GM23338 (cell line): ENCODE results near the gene MEGF6. TPM values are rescaled to one million over a fixed set of nuclear protein-coding genes. Genes with fewer than 3 reads are reported as not detected.
A peak's percentile ranks its signal among the peaks of the same experiment; 100 is the strongest.

Experiments used
- ATAC-seq: fragments of 200-7000 bp; cut with Tn5 transposase; 3 replicates; pipeline ENCODE4 v1.9.1; 2020
- DNase-seq: peaks from one replicate; pipeline ENCODE4 v3.0.0-alpha.2; 2015; ENCODE audit warnings: low spot score
- H2AFZ ChIP-seq: fragments of 200-600 bp; sonication (generic); 2 replicates; pipeline ENCODE4 v1.8.0; 2016; ENCODE audit warnings: antibody characterized with exemption, mild to moderate bottlenecking, moderate library complexity
- H3F3A ChIP-seq: fragments of 200-600 bp; sonication (generic); replicated peaks from 2 replicates; pipeline ENCODE4 v1.8.0; 2017; ENCODE audit warnings: antibody characterized with exemption, mixed run types, low read depth
- H3K27ac ChIP-seq: fragments of 200-600 bp; sonication (generic); 2 replicates; pipeline ENCODE4 v1.6.1; 2016; ENCODE audit warnings: low read depth
- H3K27me3 ChIP-seq: fragments of 200-600 bp; sonication (generic); 2 replicates; pipeline ENCODE4 v1.8.0; 2016; ENCODE audit warnings: mild to moderate bottlenecking, mixed run types, moderate library complexity; ENCODE audit not compliant: insufficient read depth
- H3K36me3 ChIP-seq: fragments of 200-600 bp; sonication (generic); 2 replicates; pipeline ENCODE4 v1.8.0; 2016; ENCODE audit warnings: mild to moderate bottlenecking; ENCODE audit not compliant: insufficient read depth
- H3K4me1 ChIP-seq: fragments of 200-600 bp; sonication (generic); 2 replicates; pipeline ENCODE4 v1.8.0; 2016; ENCODE audit warnings: mild to moderate bottlenecking, moderate library complexity; ENCODE audit not compliant: insufficient read depth
- H3K4me2 ChIP-seq: fragments of 200-600 bp; sonication (generic); 2 replicates; pipeline ENCODE4 v1.7.1; 2017; ENCODE audit warnings: mixed run types
- H3K4me3 ChIP-seq: fragments of 200-600 bp; sonication (generic); 2 replicates; pipeline ENCODE4 v1.6.1; 2016; ENCODE audit warnings: mixed run types
- H3K79me2 ChIP-seq: fragments of 200-600 bp; sonication (generic); replicated peaks from 2 replicates; pipeline ENCODE4 v1.8.0; 2017; ENCODE audit warnings: mild to moderate bottlenecking; ENCODE audit not compliant: insufficient read depth
- H3K9me2 ChIP-seq: fragments of 200-600 bp; sonication (generic); 2 replicates; pipeline ENCODE4 v1.8.0; 2017; ENCODE audit not compliant: insufficient read depth
- H4K20me1 ChIP-seq: fragments of 200-600 bp; sonication (generic); replicated peaks from 2 replicates; pipeline ENCODE4 v1.8.0; 2017; ENCODE audit warnings: mild to moderate bottlenecking; ENCODE audit not compliant: insufficient read depth
- H3K27ac Mint-ChIP-seq: 2 replicates; pipeline ENCODE4 v1.8.0; 2020; ENCODE audit warnings: inconsistent platforms, mild to moderate bottlenecking, moderate library complexity, mixed read lengths
- H3K27me3 Mint-ChIP-seq: 3 replicates; pipeline ENCODE4 v1.8.0; 2022; ENCODE audit warnings: low read depth, mild to moderate bottlenecking, moderate library complexity, mixed read lengths, inconsistent platforms; ENCODE audit not compliant: insufficient read depth, poor library complexity
- H3K36me3 Mint-ChIP-seq: 3 replicates; pipeline ENCODE4 v1.8.0; 2021; ENCODE audit warnings: low read depth, mild to moderate bottlenecking, inconsistent platforms, moderate library complexity, mixed read lengths
- H3K4me1 Mint-ChIP-seq: 3 replicates; pipeline ENCODE4 v1.8.0; 2020; ENCODE audit warnings: mild to moderate bottlenecking, inconsistent platforms, mixed read lengths
- H3K4me3 Mint-ChIP-seq: 3 replicates; pipeline ENCODE4 v1.8.0; 2021; ENCODE audit warnings: moderate library complexity, mild to moderate bottlenecking, inconsistent platforms, mixed read lengths
- H3K9me3 Mint-ChIP-seq: 3 replicates; pipeline ENCODE4 v1.8.0; 2020; ENCODE audit warnings: moderate library complexity, mild to moderate bottlenecking, inconsistent platforms, mixed read lengths
- JUNB ChIP-seq: IDR thresholded peaks from one replicate; pipeline ENCODE4 v1.6.1; 2016; ENCODE audit warnings: antibody characterized with exemption; ENCODE audit not compliant: unreplicated experiment
- POLR2AphosphoS5 ChIP-seq: IDR thresholded peaks from 2 replicates; pipeline ENCODE4 v1.6.1; 2016; ENCODE audit warnings: antibody characterized with exemption, low read depth
- ZNF114 ChIP-seq: fragments of 250-450 bp; sonication (Bioruptor Pico); IDR thresholded peaks from 2 replicates; pipeline ENCODE4 v1.5.0; 2020; ENCODE audit warnings: mild to moderate bottlenecking, moderate library complexity
- ZNF331 ChIP-seq: fragments of 250-450 bp; sonication (Bioruptor Pico); IDR thresholded peaks from 2 replicates; pipeline ENCODE4 v1.5.0; 2020; ENCODE audit warnings: low read depth, mild to moderate bottlenecking, moderate library complexity
- polyA plus RNA-seq: library from polyadenylated mRNA; unstranded; fragments of >200 nt; fragmentation: Nextera tagmentation; extraction: Ambion mirVana; gene quantifications from 2 replicates; pipeline ENCODE4 v1.2.1, GENCODE V29; 2016
- total RNA-seq: library from RNA; depleted of rRNA; stranded (reverse); fragments of >200 nt; shearing (Covaris generic); gene quantifications from 2 replicates; pipeline ENCODE4 v1.2.3, GENCODE V29; 2014
- TF ChIP-seq, protein P1 (sequence below), 2 experiments: fragments of 200-600 bp in 1 of 2; sonication (generic) in 1 of 2; conservative IDR thresholded peaks; 2 replicates each; pipeline versions ENCODE4 v1.5.1 to v1.6.1; 2016 to 2017; ENCODE audit warnings: antibody characterized with exemption in 2 of 2, low read depth in 2 of 2, mild to moderate bottlenecking in 2 of 2, moderate library complexity in 1 of 2
- TF ChIP-seq, protein P2 (sequence below): IDR thresholded peaks from 2 replicates; pipeline ENCODE4 v1.6.1; 2016; ENCODE audit warnings: antibody characterized with exemption
- TF ChIP-seq, protein P3 (sequence below): IDR thresholded peaks from one replicate; pipeline ENCODE4 v1.6.1; 2018; ENCODE audit warnings: antibody characterized with exemption; ENCODE audit not compliant: unreplicated experiment

Gene MEGF6
- total and polyA plus RNA-seq, 2 experiments from 2014 or later = 4.0 to 21.4 TPM

DNA sequence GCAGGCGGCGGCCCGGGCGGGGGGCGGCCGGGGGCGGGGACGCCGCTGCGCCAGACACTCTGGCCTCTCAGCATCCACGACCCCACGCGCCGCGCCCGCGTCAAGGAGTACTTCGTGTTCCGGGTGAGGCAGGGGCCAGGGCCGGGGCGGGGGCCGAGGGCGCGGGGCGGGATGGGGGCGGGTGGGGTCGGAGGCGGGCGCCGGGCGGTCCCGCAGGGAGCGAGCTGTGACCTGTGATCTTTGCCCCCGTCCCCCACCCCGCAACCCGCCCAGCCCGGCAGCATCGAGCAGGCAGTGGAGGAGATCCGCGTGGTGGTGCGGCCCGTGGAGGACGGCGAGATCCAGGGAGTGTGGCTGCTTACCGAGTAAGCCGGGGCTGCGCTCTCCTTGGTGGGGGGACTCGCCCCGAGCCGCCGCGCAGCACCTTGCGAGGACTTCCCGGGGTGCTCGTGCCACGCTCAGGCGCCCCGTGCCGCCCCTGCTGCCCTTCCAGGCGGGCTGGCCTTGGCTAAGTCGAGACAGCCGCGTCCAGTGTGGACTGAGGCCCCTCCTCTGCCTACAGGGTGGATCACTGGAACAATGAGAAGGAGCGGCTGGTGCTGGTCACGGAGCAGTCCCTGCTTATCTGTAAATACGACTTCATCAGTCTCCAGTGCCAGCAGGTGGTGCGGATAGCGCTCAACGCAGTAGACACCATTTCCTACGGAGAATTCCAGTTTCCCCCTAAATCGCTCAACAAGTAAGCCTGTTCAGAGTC, 14.0 kb upstream of the MEGF6 start:
- peak overlapping the region; percentile 87 for H3K4me3 Mint-ChIP-seq
- Histone ChIP-seq H3K27me3 (no peaks in the 10 kb centered on the region), H3K4me3 (peak overlapping the region; percentile 97), H2AFZ (no peak overlapping the region), H3K9me2 (no peaks in the 10 kb centered on the region), H3K36me3 (no peaks in the 10 kb centered on the region), H3K4me2 (peak overlapping the region; percentile 93), H3K4me1 (peaks cover 5% of the 10 kb centered on the region; the same call in 1 of the 2 replicates), H3K27ac (no peak overlapping the region), H3K79me2 (peaks cover 5% of the 10 kb centered on the region; the same call in 1 of the 2 replicates), H3F3A (peaks cover 5% of the 10 kb centered on the region; the same call in 1 of the 2 replicates), H4K20me1 (no peaks in the 10 kb centered on the region)
- peaks cover 30% of the 10 kb centered on the region for H3K36me3 Mint-ChIP-seq
- H3K27ac Mint-ChIP-seq = no peak overlapping the region
- TF ChIP-seq ZNF331 (CRISPR knock-in tag) (no peak), JUNB (no peak)
- TF ChIP-seq, protein P1, sequence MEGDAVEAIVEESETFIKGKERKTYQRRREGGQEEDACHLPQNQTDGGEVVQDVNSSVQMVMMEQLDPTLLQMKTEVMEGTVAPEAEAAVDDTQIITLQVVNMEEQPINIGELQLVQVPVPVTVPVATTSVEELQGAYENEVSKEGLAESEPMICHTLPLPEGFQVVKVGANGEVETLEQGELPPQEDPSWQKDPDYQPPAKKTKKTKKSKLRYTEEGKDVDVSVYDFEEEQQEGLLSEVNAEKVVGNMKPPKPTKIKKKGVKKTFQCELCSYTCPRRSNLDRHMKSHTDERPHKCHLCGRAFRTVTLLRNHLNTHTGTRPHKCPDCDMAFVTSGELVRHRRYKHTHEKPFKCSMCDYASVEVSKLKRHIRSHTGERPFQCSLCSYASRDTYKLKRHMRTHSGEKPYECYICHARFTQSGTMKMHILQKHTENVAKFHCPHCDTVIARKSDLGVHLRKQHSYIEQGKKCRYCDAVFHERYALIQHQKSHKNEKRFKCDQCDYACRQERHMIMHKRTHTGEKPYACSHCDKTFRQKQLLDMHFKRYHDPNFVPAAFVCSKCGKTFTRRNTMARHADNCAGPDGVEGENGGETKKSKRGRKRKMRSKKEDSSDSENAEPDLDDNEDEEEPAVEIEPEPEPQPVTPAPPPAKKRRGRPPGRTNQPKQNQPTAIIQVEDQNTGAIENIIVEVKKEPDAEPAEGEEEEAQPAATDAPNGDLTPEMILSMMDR (conservative IDR thresholded peaks at IDR 0.05; ENCODE audit: low read depth in 2 of 2) = no peak; a peak in 1 of 4 replicates
- TF ChIP-seq, protein P2, sequence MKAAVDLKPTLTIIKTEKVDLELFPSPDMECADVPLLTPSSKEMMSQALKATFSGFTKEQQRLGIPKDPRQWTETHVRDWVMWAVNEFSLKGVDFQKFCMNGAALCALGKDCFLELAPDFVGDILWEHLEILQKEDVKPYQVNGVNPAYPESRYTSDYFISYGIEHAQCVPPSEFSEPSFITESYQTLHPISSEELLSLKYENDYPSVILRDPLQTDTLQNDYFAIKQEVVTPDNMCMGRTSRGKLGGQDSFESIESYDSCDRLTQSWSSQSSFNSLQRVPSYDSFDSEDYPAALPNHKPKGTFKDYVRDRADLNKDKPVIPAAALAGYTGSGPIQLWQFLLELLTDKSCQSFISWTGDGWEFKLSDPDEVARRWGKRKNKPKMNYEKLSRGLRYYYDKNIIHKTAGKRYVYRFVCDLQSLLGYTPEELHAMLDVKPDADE = no peak
- peaks cover 10% of the 10 kb centered on the region for H3K4me1 Mint-ChIP-seq
- ATAC-seq (peak; percentile 10), DNase-seq (peak; percentile 60)
- no peaks in the 10 kb centered on the region; the same call in 1 of the 3 replicates for H3K9me3 Mint-ChIP-seq
- peaks cover 9% of the 10 kb centered on the region for H3K27me3 Mint-ChIP-seq

DNA sequence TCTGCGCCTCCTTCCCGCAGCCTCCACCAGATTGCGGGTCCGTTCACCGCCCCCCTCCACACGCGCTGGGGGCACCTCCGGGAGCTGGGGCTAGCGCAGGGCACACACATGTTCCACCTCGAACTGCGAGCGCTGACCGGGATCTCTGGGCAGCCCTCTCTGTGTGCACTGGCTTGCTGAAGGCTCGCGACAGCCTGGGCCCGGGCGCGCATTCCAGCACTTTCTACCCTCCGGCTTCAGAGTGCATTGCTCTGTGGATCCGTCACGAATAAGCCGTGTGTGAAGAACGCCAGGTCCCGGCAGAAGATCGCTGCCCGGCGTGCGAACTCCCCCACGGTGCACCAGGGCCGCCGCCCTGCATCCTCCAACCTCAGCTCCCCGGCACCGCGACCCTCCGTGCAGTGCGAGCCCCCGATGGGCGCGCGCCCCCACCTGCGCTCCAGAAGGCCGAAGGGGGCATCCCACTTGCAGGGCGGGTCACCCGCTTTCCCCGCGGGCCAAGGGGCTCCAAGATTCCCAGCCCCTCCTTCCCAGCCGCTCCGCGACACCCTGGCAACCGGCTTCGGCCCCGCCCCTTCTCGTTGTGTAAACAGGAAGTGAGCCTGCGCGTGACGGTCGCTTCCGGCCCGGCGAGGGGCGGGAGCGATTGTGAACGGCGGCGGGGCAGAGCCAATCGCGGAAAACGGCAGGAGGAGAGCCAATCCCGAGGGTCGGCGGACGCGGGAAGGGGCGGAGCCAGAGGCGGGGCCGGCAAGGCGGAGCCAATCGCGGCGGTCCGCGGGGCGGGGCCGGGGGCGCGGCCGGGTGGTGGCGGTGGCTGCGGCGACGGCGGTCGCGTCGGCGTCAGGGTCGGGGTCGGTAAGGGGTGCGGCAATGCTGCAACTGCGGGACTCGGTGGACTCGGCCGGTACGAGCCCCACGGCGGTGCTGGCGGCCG, 13.2 kb upstream of the MEGF6 start, which contains the start of gene TPRG1L:
Gene TPRG1L (plus strand): TSS at position 816 of the 937 bp plus-strand sequence. CDS start 58 bp downstream, at position 874.
- H2AFZ ChIP-seq = peak within 1 kb of the TSS; percentile 93
- H3K27me3 ChIP-seq = no peaks in the 10 kb centered on the region
- peaks cover 3% of the 10 kb centered on the region; the same call in 2 of the 3 replicates for H3K9me3 Mint-ChIP-seq
- H3K9me2 ChIP-seq = no peaks in the 10 kb centered on the region
- peaks cover 5% of the 10 kb centered on the region; the same call in 1 of the 2 replicates for H3K79me2 ChIP-seq
- no peak within 1 kb of the TSS for H3K27ac Mint-ChIP-seq
- peaks cover 5% of the 10 kb centered on the region; the same call in 1 of the 2 replicates for H3K4me1 ChIP-seq
- peaks cover 10% of the 10 kb centered on the region for H3K4me1 Mint-ChIP-seq
- ATAC-seq (peak; percentile 91), DNase-seq (peak; percentile 99)
- no peaks in the 10 kb centered on the region for H3K36me3 ChIP-seq
- H3K36me3 Mint-ChIP-seq = peaks cover 24% of the 10 kb centered on the region
- H3K4me2 ChIP-seq = peak within 1 kb of the TSS; percentile 95
- H3K27ac ChIP-seq = no peak within 1 kb of the TSS
- H3K4me3 Mint-ChIP-seq = peak within 1 kb of the TSS; percentile 87
- H3K27me3 Mint-ChIP-seq = peaks cover 7% of the 10 kb centered on the region
- peak within 1 kb of the TSS; percentile 97 for H3K4me3 ChIP-seq
- H4K20me1 ChIP-seq = no peaks in the 10 kb centered on the region
- peaks cover 5% of the 10 kb centered on the region; the same call in 1 of the 2 replicates for H3F3A ChIP-seq
- TF ChIP-seq, protein P3, sequence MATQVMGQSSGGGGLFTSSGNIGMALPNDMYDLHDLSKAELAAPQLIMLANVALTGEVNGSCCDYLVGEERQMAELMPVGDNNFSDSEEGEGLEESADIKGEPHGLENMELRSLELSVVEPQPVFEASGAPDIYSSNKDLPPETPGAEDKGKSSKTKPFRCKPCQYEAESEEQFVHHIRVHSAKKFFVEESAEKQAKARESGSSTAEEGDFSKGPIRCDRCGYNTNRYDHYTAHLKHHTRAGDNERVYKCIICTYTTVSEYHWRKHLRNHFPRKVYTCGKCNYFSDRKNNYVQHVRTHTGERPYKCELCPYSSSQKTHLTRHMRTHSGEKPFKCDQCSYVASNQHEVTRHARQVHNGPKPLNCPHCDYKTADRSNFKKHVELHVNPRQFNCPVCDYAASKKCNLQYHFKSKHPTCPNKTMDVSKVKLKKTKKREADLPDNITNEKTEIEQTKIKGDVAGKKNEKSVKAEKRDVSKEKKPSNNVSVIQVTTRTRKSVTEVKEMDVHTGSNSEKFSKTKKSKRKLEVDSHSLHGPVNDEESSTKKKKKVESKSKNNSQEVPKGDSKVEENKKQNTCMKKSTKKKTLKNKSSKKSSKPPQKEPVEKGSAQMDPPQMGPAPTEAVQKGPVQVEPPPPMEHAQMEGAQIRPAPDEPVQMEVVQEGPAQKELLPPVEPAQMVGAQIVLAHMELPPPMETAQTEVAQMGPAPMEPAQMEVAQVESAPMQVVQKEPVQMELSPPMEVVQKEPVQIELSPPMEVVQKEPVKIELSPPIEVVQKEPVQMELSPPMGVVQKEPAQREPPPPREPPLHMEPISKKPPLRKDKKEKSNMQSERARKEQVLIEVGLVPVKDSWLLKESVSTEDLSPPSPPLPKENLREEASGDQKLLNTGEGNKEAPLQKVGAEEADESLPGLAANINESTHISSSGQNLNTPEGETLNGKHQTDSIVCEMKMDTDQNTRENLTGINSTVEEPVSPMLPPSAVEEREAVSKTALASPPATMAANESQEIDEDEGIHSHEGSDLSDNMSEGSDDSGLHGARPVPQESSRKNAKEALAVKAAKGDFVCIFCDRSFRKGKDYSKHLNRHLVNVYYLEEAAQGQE = no peak
- TF ChIP-seq POLR2AphosphoS5 = peak; percentile 35; the same call in 1 of the 2 replicates
- TF ChIP-seq ZNF114 = no peak
